HG03060 (cell line): ENCODE measurements around the gene UBE2U.
"Not testable (repeated sequence)": the region's sequence is repeated elsewhere in the genome, so short reads cannot be mapped to it uniquely, and the experiment has no call there.

Experiments
- ATAC-seq: cut with Tn5 transposase; IDR thresholded peaks from one replicate; pipeline ENCODE4 v1.9.1; 2021; ENCODE audit warnings: low read depth, moderate number of reproducible peaks; ENCODE audit not compliant: unreplicated experiment

Gene UBE2U

DNA sequence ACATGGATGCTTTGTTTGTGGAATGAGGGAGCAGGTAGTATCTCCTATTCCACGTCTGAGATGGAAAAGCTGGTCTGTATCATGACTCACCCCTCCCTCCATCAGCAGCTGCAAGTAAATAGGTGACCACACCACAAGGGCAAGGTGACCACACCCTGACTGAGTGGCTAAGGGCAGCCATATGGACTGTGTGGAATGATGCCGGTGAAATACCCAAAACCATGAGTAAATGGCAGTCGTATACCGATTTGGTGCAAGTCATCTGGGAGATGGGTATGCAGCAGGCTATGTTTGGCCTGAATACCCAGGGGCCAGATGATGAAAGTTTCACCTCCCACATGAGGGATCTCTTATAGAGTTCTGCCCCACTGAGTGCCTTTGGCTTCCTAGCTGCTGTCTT, 15.8 kb upstream of the UBE2U start:
- no peak for ATAC-seq

DNA sequence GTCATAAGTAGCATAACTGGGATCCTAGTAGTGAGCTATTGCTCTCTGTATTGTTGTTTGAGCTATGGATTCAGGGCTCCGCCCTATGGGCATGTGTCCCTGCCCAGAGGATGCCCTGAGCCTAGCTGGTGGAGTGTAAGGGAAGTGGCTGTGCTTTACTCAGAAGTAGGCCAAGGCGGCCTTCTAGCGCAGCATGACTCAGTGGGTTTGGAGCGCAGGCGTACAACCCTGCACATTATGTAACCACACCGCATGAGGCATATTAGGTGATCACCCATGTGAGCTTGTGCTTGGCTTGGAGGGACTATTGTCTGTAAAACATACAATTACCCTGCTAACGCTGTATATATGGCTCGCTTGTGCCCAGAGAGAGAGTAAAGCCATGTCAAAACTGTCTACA, 11.1 kb upstream of the UBE2U start:
- ATAC-seq = no peak

DNA sequence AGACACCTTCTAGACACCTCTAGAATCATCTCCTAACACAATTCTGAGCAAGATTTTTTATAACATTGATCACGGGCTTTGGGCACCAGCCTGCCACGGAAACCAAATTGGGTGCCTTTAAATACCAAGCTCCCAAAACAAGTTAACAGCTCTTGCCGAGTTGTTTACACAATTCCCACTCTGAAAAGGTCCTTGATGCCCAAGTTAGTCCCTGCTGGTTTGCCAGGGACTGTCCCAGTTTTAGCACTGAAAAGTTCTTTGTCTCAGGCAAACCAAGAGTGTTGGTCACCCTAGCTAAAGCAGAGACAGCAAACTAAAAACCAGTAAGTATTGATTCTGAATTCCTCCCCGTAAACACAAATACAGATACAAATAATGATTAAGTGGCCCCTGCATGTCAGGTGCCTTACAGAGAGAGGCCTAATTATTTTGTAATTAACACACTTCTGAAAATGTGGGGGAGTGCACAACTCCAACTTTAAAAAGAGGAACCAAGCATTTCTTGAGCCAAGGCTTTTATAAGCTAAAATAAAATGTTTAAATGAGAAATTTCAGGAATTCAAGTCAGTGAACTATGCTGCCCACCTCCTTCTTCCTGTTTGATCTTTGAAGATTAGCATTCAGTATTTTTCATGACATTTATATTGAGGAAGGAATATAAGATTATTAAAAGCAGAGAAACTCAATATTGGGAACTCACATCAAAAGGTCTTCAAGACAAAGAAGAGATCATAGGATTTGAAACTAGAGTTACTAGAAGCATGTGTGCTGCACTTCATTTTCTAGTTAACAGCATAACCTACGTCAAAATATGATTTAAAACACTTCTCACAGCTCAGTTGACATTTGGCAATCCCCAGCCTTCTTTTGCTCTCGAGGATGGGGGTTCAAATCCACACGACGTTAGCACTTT, 9.0 kb upstream of the UBE2U start:
- ATAC-seq = no peak

DNA sequence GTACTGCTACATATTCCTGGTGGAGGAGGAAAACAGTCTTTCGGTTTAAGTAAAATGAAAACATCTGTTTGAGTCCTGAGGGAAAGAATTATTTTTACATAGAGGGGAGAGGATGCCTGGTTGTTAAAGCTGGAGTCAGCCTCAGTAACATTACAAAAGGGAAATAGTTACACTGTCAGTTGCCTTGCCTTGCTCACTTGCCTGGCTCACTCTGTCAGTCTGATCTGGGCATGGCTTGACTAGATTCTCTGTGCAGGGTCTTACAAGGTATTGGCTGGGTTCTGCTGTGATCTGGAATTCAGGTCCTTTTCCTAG, 8.4 kb upstream of the UBE2U start:
- ATAC-seq = no peak

DNA sequence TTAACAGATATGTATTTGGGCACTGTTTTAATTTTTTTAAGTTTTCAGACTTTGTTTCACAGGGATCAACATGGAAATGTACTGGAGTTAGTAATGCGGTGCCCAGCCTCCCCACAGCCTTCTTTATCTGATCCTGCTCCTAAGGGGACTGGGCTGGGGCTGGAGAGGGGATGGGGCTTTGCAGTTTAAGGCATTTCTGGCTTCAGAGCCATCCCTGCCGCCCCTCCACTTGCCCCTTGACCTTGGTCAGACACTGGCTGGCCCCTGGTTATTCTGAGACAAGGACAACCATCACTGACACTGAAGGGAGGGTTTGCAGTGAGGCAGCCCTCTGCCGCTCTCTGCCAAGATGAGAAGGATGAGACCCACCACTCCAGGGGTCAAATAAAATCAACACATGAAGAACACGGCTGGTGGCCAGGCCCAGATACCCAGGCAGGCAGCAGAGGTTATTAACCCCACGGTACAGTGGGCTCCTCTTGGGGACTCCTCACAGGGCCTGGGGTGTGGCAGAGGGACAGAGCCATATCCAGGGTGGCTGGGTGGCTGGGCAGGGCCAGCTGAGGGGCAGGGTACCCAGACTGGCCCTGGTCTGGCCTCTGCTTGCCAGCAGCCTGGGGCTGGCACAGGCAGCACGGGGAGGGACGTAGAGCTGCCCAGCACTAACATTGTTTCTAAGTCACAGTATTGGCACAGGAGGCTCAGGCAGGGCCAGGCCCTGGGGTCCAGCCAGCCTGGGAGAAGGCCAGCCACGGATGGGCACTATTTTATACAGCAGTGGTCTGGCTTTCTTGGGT, 7.2 kb upstream of the UBE2U start:
- no peak for ATAC-seq

DNA sequence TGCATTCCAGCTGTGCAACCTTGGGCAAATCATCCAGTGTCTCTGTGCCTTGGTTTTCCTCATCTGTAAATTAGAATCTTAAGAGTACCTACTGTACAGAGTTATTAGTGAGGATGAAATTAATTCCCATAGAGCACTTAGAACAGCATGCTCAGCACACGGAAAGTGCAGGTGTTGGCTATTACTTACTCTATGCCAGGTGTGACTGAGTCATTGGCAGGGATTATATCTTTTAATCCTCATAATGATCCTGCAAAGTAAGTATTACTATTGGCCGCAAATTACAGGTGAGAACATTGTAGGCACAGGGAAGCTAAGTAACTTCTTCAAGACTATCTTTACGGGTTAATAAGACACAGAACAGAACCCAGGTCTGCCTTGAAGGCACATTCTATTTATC, 6.3 kb upstream of the UBE2U start:
- ATAC-seq = no peak

DNA sequence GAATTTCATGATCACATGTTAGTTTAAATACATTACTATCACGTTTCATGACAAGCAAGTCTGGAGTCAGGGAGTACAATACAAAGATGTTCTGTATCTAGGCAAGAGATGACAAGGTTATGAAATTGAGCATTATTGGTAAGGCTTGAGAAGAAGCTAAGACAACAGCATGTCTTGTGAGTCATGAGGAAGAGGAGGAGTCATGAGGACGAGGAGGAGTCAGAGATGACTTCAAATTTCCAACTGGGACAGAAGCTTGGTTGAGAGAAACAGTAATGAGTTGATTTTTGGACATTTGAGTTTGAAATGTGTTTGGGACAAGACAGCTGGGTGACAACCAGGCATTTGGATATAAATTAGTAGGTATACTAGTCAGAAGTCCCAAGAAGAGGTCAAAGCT, 4.3 kb upstream of the UBE2U start:
- ATAC-seq = no peak

DNA sequence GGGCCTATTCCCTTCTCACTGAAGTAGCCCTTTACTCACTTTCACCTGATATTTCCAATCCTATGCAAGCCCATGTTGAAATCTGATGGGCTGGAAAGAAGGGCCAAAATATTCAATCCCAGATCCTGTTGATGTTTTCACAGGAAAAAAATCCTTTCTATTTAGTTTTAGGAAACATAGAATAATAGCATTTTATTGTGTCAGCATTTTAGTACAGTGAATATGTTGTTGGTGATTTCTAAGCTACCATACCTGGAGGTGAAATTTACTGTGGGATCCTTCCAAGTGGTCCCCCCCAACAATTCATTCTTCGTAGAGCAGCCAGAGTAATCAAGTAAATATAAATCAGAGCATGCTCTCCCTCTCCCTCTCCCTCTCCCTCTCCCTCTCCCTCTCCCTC, 3.4 kb upstream of the UBE2U start:
- no peak for ATAC-seq

DNA sequence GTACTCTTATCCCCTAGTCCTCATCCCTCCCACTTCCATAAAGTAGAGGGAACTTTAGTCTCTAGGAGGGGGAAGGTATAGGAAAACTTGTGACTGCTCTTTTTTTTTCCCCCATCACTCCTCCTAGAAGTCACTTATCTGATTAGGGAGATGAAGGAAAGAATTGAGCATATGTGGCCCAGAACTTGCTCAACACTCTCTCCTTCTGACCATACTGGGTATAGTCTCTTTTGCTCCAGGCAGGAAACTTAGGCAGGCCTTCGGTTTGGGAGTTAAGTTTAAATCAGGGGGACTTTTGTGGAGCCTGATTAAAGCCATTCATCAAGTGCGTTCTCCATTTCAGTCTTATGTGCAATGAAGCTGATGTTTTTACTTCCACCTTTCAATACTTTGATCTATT, 5.8 kb downstream of the UBE2U start:
- no peak for ATAC-seq

DNA sequence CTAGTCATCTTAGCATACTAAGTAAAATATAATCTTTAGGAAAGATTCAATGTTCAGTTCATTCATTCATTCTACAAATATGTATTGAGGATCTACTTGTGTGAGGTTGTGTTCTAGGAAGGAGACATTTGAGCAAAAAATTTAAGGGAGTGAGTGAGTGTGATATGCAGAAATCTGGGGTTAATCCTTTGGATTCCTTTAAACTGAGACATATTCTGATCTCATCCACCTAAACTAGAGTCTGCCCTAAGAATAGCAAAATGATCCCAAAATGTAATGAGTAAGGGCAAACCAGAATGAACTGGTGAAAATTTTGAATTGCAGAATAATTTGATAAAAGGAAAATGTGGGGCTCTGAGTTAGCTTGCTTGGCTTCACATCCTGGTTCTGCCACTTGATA, 8.6 kb downstream of the UBE2U start:
- ATAC-seq = no peak

DNA sequence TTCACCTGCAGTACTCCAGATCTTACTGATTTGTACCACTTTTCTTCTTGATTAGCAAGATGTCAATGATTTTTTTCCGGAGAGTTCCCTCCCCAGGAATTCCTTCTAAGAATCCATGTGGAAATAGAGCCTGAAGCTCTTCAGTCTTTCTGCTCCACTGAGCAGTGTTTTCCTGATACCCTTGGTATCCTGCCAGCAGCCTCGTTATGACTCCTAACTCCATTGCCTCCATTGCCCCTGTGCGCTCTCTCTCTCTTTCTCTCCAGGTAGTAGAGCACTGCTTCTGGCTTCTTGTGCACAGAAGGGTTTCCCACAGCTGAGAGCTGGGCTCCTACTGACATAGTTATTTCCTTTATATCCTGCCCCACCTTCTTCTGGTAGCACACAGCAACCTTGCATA, 12.2 kb downstream of the UBE2U start:
- ATAC-seq = no peak

DNA sequence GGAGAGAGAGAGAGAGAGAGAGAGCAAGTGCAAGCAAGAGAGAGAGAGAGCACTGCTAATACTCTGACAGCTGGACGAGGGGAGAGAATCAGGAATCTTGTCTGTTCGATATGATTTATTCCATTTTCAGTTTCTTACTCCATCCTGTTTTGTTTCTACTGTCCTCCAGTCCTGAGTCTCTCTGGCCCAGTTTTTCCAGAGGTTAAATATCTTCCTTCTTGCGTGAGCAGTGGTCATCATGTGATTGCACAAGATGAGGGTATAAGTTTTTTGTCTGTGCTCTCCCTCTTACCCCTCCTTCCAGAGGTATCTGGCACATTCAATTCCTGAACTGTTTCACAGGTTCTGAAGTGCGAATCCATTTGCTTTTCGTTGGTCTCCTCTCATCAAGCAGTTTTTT, 16.8 kb downstream of the UBE2U start:
- no peak for ATAC-seq

DNA sequence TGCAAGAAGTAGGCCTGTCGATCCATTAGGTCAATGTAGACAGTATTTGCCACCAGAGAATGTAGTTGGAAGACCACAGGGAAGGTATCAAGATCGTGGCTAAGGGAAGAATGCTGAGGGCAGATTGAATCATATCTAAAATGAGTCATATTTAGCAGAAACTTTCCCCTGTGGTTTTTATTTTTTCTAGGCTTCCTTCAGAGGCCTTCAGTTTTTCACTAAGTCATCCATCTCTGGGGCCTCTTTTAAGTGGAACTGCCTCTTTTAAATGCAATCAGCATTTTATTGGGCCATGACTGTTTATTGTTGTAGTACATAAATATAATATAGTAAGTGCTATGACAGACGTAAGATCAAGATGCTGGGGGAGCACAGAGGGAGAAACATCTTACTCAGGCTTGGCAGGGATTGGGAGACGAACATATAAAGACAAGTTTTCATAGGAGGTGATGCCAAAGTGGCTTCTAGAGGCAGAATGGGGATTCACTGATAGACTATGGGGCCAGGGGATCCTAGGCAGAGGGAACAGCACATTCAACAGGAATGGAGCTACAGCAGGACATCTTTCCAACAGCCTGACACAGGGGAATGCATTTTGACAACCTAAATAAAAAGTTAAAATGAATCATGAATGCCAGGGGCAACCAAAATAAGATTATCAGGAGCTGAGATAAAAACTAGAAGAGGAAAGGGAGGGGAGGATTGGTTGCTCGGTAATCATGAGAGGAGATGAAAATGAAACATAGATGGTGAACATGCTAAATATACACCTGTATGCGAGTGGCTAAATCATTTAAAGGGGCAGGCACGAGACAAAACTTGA, 20.1 kb downstream of the UBE2U start:
- peak; percentile 55 for ATAC-seq

DNA sequence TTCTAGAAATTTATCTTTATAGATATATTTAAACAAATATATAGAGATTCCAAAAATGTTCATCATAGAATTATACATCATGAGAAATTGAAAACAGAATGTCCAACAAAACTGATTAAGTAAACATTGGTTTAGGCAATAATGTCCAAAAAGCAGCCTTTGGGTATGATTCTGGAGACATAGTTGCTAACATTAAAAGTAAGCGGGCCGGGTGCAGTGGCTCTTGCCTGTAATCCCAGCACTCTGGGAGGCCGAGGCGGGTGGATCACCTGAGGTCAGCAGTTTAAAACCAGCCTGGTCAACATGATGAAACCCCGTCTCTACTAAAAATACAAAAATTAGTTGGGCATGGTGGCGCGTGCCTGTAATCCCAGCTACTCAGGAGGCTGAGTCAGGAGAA, 20.8 kb downstream of the UBE2U start:
- not testable (repeated sequence) for ATAC-seq

DNA sequence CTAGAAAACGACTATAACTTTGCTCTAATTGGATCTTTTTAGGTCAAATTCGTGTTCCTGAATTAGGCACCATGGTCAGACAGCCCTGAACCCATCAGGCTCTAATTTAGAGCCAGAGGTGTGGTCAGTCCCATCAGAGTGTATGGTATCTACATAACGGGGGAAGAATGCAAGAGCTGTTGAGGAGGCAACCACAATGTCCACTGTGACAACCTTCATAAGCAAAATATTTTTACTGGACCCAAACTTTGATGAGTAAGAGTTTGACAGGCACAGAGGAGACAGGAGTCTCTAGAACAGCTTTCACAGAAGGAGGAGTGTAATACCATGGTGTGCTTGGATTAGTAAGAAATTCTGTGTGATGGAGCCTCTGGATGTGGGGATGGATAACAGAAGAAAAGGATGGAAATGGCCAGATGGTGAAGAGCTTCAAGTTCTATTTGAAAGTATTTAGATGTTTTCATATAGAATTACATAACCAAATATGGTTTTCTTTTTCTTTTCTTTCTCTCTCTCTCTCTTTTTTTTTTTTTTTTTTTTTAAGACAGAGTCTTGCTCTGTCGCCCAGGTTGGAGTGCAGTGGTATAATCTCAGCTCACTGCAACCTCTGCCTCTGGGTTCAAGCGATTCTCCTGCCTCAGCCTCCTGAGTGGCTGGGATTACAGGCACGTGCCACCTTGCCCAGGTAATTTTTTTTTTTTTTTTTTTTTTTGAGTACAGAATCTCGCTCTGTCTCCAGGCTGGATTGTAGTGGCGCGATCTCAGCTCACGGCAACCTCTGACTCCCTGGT, 24.9 kb downstream of the UBE2U start:
- no peak for ATAC-seq

DNA sequence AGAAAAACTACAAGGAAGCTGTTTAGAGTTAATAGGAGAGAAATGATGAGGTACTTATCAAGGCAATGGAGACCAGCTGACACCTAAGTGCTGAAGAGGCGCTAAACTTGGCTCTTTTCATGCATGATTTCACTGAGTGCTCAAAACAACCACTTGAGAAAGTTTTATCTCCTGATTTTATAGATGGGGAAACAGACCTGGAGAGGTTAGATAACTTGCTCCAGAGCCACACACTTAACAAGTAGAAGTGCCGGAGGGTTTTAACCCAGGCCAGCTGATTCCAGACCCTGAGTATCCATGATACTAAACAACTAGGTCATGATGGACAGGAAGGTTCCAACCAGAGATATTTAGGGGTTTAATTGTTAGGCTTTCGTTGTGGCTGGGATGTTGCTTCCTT, 25.9 kb downstream of the UBE2U start:
- no peak for ATAC-seq

DNA sequence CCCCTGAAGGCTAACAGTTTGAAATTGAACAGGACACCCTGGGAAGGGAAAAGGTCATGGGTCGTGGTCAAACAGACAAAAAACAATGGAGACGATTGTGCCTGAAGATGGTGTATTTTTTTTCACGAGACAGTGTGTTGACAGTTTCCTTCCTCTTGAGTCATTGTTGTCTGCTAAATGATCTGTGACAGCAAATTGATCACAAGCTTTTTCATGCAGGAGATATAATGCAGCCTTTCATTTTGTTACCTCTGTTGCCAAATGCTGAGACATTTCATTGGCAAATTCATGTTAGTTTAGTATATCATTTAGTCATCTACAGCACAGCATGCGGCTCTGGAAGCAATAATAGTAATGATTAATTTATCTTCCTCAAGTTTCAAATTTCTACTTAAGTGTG, 27.7 kb downstream of the UBE2U start:
- no peak for ATAC-seq

DNA sequence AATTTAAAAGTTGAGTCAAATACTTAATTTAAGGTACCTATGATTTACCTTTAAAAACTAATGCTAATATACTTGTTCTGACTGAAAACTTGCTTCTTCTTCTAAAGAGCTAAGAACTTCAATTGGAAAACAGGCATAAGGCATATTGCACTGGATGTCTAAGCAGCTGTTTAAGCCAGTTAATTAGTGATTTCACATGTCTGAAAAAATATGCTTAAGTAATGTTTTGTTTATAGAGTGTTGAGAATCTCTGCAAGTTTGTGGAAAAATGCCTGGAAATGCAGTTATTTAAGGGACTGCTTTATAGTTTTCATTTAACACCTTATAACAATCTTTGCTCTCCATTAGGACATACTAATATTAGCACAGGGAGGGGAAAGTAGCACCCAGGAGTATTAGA, 28.2 kb downstream of the UBE2U start:
- ATAC-seq = no peak

DNA sequence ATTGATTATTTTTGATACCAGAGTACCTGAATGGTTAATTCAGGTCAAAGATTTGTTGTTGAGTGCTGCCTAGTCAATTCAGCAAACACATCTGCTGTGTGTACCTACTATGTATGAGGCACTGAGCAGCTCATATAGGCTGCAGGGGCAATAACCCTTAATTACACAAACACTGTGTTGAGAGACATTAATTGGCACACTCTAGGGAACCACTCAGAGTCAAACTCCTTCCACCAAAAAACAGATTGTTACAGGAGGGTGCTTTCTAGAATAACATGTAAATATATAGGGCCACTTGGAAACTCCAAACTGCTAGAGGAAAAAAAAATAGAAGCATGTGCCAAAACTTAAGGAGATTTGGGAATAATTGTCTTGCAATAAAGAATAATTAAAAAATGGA, 31.3 kb downstream of the UBE2U start:
- no peak for ATAC-seq

DNA sequence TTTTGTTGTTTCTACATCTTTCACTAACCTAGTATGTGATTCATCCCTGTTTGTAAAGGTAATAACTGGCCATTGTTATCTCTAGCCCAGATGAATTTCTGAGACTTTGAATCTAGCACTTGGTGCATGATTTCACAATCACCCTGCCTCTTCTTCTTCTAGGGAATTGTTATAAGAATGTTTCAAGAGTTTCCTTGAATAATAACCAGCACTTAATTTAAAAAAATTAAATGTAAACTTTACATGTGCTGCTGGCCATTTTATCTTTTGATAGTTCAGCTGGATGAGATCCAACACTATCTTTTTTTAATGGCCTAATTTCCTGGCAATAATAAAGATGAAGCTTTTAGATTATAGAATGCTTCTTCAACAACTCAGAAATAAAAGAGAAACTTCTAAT, 31.8 kb downstream of the UBE2U start:
- no peak for ATAC-seq
